Activated CD4-positive, alpha-beta T cell treated with anti-CD3 and anti-CD28 coated beads, Interleukin-2, amount 50 U/mL, for 4 hours (primary cell): ENCODE results near the gene ZDHHC8.
A peak's percentile ranks its signal among the peaks of the same experiment; 100 is the strongest.

Experiments used
- DNase-seq, 2 experiments: peaks; one replicate each; pipeline ENCODE4 v3.0.0-alpha.2; 2020

Gene ZDHHC8

GRCh38 chr22:20130731-20131596 lies 640 bp upstream of the ZDHHC8 start:
- peak; percentile 73 to 77 for DNase-seq

GRCh38 chr22:20131859-20132685 lies 468 bp downstream of the ZDHHC8 start:
- DNase-seq = no peak

GRCh38 chr22:20132686-20133246 lies 1.2 kb downstream of the ZDHHC8 start:
- DNase-seq = no peak

- no peak for DNase-seq
These were observed 2.4 kb downstream of the ZDHHC8 start for GRCh38 chr22:20133930-20134549.

GRCh38 chr22:20135265-20135664 lies 3.7 kb downstream of the ZDHHC8 start:
- DNase-seq = no peak

- no peak for DNase-seq
These were observed 4.4 kb downstream of the ZDHHC8 start for GRCh38 chr22:20135806-20136602.

- no peak for DNase-seq
These were observed 4.9 kb downstream of the ZDHHC8 start for GRCh38 chr22:20136603-20136873.

- DNase-seq = no peak
These were observed 5.5 kb downstream of the ZDHHC8 start for GRCh38 chr22:20137113-20137512.

- no peak for DNase-seq
These were observed 6.2 kb downstream of the ZDHHC8 start for GRCh38 chr22:20137671-20138416.

- no peak for DNase-seq
These were observed 6.8 kb downstream of the ZDHHC8 start for GRCh38 chr22:20138417-20138738.

GRCh38 chr22:20138868-20139267 lies 7.3 kb downstream of the ZDHHC8 start:
- no peak for DNase-seq

GRCh38 chr22:20139391-20140106 lies 7.9 kb downstream of the ZDHHC8 start:
- no peak for DNase-seq

- DNase-seq = no peak
These were observed 8.5 kb downstream of the ZDHHC8 start for GRCh38 chr22:20140107-20140445.

GRCh38 chr22:20140521-20140964 lies 8.9 kb downstream of the ZDHHC8 start:
- no peak for DNase-seq

- no peak for DNase-seq
These were observed 9.8 kb downstream of the ZDHHC8 start for GRCh38 chr22:20141186-20142077.

GRCh38 chr22:20142711-20143621 lies 11.4 kb downstream of the ZDHHC8 start:
- no peak for DNase-seq

- no peak for DNase-seq
These were observed 12.5 kb downstream of the ZDHHC8 start for GRCh38 chr22:20143883-20144665.

GRCh38 chr22:20145206-20145831 lies 13.7 kb downstream of the ZDHHC8 start:
- DNase-seq = no peak
